AML-193 (cell line): ENCODE data around the gene ARID4B.
"Not testable (repeated sequence)": the region's sequence is repeated elsewhere in the genome, so short reads cannot be mapped to it uniquely, and the experiment has no call there.

Experiments used
- DNase-seq, 2 experiments: peaks; one replicate each; lab custom pipeline; 2025; lab: John Stamatoyannopoulos, UW

The ARID4B gene

GRCh38 chr1:235268379-235269125 lies 59.4 kb downstream of the ARID4B start:
- no peak for DNase-seq

- no peak for DNase-seq
Observed at GRCh38 chr1:235266967-235267366, 61.0 kb downstream of the ARID4B start.

- DNase-seq, result no peak
Observed at GRCh38 chr1:235266325-235266724, 61.7 kb downstream of the ARID4B start.

GRCh38 chr1:235265900-235266299 lies 62.1 kb downstream of the ARID4B start:
- no peak for DNase-seq

- DNase-seq, result no peak
Observed at GRCh38 chr1:235264327-235264726, 63.7 kb downstream of the ARID4B start.

GRCh38 chr1:235262539-235262938 lies 65.4 kb downstream of the ARID4B start:
- no peak for DNase-seq

- no peak for DNase-seq
Observed at GRCh38 chr1:235261243-235261642, 66.7 kb downstream of the ARID4B start.

GRCh38 chr1:235259133-235259778 lies 68.7 kb downstream of the ARID4B start:
- DNase-seq, result no peak

- not testable (repeated sequence) for DNase-seq
Observed at GRCh38 chr1:235258068-235258467, 69.9 kb downstream of the ARID4B start.

GRCh38 chr1:235254721-235255120 lies 73.3 kb downstream of the ARID4B start:
- DNase-seq, result no peak

- DNase-seq, result peak; percentile 61 to 73
Observed at GRCh38 chr1:235253219-235253962, 74.6 kb downstream of the ARID4B start.

- DNase-seq, result no peak
Observed at GRCh38 chr1:235250430-235250829, 77.5 kb downstream of the ARID4B start.

- no peak for DNase-seq
Observed at GRCh38 chr1:235246022-235246948, 81.7 kb downstream of the ARID4B start.

GRCh38 chr1:235244974-235245592 lies 82.9 kb downstream of the ARID4B start:
- no peak for DNase-seq

GRCh38 chr1:235240960-235241359 lies 87.0 kb downstream of the ARID4B start:
- DNase-seq, result no peak

- no peak for DNase-seq
Observed at GRCh38 chr1:235239851-235240250, 88.1 kb downstream of the ARID4B start.

- DNase-seq, result no peak
Observed at GRCh38 chr1:235238558-235238957, 89.4 kb downstream of the ARID4B start.

GRCh38 chr1:235236128-235236527 lies 91.9 kb downstream of the ARID4B start:
- DNase-seq, result no peak

- no peak for DNase-seq
Observed at GRCh38 chr1:235229868-235230267, 98.1 kb downstream of the ARID4B start.

GRCh38 chr1:235227414-235227813 lies 100.6 kb downstream of the ARID4B start:
- DNase-seq, result no peak

- DNase-seq, result no peak
Observed at GRCh38 chr1:235226933-235227332, 101.0 kb downstream of the ARID4B start.
